NCI-H82 treated with DMSO at 0.1 percent for 48 hours (cell line): ENCODE measurements around the gene HSD17B12.
A peak's percentile ranks its signal among the peaks of the same experiment; 100 is the strongest.
"Not testable (repeated sequence)": the region's sequence is repeated elsewhere in the genome, so short reads cannot be mapped to it uniquely, and the experiment has no call there.

ENCODE experiments used
- DNase-seq: peaks from one replicate; lab custom pipeline; 2025; ENCODE audit not compliant: unreplicated experiment; lab: John Stamatoyannopoulos, UW

HSD17B12 gene

DNA sequence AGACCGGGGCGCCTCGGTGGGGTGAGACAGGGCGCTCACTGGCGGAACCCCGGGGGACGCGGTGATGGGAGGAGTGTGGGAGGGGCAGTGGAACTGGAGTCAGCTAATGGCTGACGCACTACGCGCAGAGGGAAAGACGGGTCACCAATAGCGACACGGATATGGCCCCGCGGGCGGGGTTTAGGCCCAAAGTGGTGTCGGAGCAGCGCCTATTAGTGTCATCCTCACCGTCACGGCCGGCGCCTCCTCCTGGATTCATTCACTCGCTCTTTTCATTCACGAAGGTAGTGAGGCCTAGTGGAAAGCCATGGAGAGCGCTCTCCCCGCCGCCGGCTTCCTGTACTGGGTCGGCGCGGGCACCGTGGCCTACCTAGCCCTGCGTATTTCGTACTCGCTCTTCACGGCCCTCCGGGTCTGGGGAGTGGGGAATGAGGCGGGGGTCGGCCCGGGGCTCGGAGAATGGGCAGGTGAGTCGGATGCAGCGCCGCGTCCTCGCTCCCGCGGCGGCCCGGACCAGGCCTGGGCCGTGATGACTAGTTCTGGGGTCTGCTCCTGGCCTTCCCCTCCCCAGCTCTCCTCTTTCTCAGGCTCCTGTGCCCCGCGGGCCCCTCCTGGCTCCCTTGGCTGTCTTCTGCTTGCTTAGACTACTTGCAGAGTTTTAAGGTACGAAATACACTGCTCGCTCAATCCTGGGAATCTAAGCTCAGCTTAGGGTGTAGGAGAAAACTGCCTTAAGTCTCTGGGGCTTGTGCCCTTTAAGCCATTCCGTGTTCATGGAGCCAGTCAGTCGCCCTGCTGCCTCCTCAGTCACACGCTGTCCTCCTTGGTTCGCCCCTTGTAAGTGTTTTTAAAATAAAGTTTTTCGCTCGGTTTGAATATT lies at the start of gene HSD17B12:
Gene HSD17B12, plus strand, starts transcription at position 218 of the 880 bp plus-strand sequence. Its CDS starts 90 bp downstream, at position 308.
- peak; percentile 92 for DNase-seq

DNA sequence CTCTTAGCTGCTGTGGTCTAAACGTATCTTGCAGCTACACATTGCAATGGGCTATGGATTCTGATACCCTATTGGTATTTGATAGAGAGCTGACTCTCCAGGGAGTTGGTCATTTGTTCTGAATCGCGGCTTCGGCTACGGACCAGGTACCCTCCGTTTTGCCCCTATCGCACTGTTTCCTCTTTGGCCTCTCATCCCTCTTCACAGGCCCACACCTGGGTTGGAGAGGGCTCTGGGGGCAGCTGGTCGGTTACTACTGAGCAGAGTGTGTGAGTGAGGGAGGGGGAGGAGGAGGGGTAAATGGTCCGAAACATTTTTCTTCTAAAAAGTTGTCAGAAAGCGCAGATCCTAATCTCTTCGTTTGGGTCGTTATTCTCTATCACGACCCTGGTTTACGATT lies 48.8 kb upstream of the HSD17B12 start:
- DNase-seq, result no peak

DNA sequence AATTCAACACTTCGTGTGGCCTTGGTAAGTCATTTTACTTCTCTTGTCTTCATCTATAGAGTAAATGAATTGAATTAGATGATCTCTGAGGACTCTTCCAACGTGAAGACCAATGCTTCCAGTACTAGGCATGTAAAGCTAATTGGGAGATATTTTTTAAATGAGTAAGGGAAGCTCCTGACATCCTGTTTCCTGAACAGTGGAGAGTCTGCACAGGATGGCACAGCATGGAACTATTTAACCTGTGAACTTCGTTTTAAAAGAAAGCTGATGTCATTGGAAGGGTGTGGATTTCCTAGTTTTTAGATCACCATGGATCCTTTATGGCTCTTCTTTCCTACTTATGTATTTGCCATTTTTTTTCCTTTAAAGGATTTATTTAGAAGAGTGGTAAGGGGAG lies 48.4 kb upstream of the HSD17B12 start:
- DNase-seq, result no peak

GRCh38 chr11:43638717-43639116 lies 41.8 kb upstream of the HSD17B12 start:
- DNase-seq, result no peak

- no peak for DNase-seq
Measured at GRCh38 chr11:43639224-43639623, 41.3 kb upstream of the HSD17B12 start.

- no peak for DNase-seq
Measured at GRCh38 chr11:43639920-43640319, 40.6 kb upstream of the HSD17B12 start.

GRCh38 chr11:43643898-43644620 lies 36.5 kb upstream of the HSD17B12 start:
- peak; percentile 22 for DNase-seq

GRCh38 chr11:43644621-43645299 lies 35.8 kb upstream of the HSD17B12 start:
- DNase-seq, result no peak

DNA sequence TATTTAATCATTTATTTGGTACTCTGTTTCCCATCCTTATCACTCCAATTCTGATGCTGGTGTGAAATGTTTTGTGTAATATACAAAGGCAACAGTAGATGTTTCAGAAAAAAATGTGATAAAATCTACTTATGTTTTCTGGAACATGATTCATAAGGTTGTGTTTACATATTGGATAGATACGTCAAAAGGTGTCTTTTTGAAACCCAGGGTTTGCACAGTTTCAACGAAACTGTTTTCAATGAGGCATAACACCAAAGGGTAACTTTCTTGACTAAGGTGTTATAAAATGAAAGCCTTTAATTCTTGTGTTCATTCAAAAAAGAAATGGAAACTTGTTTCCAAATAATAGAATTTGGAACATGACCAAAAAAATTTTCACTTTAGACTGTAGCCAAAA lies 33.8 kb upstream of the HSD17B12 start:
- no peak for DNase-seq

GRCh38 chr11:43648888-43649287 lies 31.6 kb upstream of the HSD17B12 start:
- no peak for DNase-seq

DNA sequence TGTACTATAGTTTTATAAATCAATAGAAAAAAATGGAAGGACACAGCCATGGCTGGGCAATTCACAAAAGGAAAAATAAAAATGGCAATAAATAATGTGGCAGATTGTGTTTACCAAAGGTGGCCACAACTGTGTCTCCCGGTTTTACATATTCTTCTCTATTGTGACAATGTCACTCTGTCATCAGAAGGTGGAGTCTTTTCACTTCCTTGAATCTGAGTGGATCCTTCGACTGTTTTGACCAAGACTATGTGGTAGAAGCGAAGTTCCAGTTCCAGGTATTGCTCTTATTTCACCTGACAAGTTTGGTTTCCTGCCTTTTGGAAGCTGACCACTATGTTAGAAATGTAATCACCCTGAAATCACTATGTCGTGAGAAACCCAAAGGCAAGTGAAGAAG lies 31.0 kb upstream of the HSD17B12 start:
- no peak for DNase-seq

GRCh38 chr11:43649921-43650320 lies 30.6 kb upstream of the HSD17B12 start:
- no peak for DNase-seq

DNA sequence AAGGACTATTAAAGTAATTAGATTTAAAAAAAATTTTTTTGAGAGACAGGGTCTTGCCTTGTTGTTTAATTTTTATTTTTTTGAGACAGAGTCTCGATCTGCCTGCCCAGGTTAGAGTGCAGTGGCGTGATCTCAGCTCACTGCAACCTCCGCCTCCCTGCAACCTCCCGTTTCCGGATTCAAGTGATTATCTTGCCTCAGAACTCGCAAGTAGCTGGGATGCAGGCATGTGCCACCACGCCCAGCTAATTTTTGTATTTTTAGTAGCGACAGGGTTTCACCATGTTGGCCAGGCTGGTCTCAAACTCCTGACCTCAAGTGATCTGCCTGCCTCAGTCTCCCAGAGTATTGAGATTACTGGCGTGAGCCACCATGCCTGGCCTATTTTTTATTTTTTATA lies 17.5 kb upstream of the HSD17B12 start:
- not testable (repeated sequence) for DNase-seq

DNA sequence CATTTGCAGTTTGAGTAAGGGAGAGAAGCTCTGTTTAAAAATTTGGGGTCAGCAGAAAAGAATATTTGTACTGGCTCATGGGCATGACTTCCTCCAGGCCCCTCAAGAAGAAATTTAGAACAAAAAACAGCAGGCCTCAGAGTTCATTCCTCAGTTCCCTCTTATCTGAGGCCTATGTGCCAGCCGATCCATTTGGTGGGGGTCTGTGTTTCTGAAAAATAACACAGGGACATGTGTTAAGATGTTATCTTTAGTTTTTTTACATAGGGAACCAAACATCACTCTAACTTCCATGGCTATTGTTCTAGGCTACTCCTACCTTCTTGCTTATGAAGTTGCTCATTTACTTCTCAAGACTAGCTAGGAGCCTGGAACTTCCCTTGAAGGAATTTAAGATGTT lies 16.2 kb upstream of the HSD17B12 start:
- DNase-seq, result no peak

- DNase-seq, result not testable (repeated sequence)
Measured at GRCh38 chr11:43671284-43671683, 9.3 kb upstream of the HSD17B12 start.

DNA sequence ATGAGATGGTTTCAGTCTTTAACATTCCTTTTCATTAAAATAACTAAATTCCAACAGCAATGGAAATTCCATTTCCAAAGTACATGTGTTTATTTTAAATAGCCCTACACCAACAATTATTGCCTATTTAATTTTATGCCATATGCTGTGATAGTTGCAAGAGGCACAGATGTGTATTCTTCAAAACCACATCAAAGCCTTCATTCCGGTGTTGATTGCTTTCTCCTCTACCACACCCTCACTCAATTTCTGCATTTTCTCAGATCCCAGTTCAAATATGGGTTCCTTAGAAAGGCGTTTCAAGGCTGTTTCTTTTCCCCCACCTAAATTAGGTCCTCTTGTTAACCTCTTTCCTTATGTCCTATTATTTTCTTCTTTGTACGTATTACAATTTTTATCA lies 6.0 kb upstream of the HSD17B12 start:
- no peak for DNase-seq

DNA sequence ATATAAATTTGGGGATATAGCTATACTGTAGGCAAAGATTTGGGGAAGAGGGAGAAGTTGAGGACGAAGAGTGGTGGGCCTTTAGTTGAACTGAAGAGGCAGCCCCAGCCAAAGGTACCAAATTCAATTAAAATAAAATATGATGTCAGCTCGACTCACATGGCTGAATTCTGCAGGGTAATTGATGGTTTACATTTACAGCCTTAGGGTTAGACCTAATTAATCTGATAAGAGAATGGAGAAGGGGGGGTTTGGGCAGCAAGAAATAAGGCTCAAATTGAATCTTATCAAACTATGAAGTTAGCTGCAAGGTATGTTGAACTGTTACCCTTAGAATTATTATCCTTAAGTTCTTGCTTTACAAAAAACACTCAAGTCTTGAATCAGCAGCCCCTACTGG lies 3.6 kb upstream of the HSD17B12 start:
- DNase-seq, result no peak

DNA sequence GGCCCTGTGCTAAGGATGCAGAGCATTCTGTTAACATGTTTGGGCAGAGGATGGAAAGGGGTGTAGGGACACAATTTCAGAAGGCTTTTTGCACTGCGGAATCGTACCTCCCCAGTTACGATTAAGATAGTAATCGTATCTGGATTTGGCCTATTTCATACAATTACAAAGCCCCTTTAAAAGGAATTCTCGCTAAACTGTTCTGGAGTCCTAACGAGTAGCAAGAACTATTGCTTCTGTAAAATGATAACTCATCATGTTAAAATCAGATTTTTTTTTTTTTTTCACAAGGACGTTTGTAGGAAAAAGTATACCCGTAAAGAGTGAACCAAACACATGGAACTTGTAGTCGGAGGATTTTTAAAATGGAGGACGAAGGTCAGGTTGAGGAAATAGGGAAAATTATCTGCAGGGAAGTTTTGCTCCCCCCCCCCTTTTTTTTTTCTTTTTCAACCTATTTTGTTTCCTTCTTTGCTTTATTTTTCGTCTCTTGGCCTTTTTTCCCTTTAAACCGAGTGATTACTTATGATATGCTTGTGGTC lies 934 bp downstream of the HSD17B12 start:
- DNase-seq, result no peak

DNA sequence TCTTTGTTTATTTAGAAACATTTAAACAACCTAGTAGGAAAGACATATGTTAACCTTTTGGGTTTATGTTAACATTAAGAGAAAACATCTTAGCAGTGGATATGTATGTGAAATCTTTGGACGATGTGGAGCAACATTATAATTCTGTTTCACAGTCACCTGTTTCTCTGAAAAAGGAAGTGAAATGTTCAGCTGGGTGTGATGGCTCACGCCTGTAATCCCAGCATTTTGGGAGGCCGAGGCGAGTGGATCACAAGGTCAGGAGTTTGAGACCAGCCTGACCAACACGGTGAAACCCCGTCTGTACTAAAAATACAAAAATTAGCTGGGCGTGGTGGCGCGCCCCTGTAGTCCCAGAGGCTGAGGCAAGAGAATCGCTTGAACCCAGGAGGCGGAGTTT lies 1.5 kb downstream of the HSD17B12 start:
- DNase-seq, result not testable (repeated sequence)

GRCh38 chr11:43685440-43685839 lies 4.9 kb downstream of the HSD17B12 start:
- DNase-seq, result no peak

DNA sequence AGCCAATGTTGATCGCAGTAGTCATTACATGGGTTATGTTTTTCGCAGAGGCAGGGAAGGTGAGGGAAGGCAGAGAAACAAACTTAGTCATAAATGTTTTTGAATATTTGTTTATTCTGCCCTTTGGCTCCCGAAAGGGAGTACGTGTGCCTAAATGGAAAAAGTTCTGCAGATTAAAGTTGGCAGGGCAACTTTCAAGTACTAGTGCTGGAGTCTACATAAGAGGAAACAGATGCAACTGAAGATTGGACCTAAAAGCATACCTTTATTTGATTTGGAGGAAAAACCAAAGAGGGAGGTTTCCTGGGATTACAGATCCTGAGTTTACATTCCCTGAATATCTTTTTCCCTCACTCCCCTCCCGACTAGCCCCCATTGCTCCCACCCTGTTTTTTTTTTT lies 5.7 kb downstream of the HSD17B12 start:
- DNase-seq, result no peak
